Measurements from ENCODE around the gene NLRC5.
"Not testable (repeated sequence)": the region's sequence is repeated elsewhere in the genome, so short reads cannot be mapped to it uniquely, and the experiment has no call there.

The NLRC5 gene

GRCh38 chr16:56985288-56985961 lies 3.9 kb upstream of the NLRC5 start:
- no peak for DNase-seq

- DNase-seq: no peak
These were observed 3.4 kb upstream of the NLRC5 start for GRCh38 chr16:56985962-56986360.

- DNase-seq: no peak
These were observed 3.0 kb upstream of the NLRC5 start for GRCh38 chr16:56986361-56986760.

GRCh38 chr16:56986908-56987307 lies 2.4 kb upstream of the NLRC5 start:
- DNase-seq: not testable (repeated sequence)

- no peak for DNase-seq
These were observed 1.7 kb upstream of the NLRC5 start for GRCh38 chr16:56987692-56988091.

- no peak for DNase-seq
These were observed 1.0 kb upstream of the NLRC5 start for GRCh38 chr16:56988161-56988947.

GRCh38 chr16:56989988-56990387 lies 631 bp downstream of the NLRC5 start:
- DNase-seq: no peak

- DNase-seq: no peak
These were observed 1.3 kb downstream of the NLRC5 start for GRCh38 chr16:56990407-56991286.

GRCh38 chr16:56992431-56992830 lies 3.1 kb downstream of the NLRC5 start:
- DNase-seq: not testable (repeated sequence)

GRCh38 chr16:56993204-56993603 lies 3.8 kb downstream of the NLRC5 start:
- no peak for DNase-seq

- DNase-seq: no peak
These were observed 5.0 kb downstream of the NLRC5 start for GRCh38 chr16:56994311-56994710.

GRCh38 chr16:56995136-56995805 lies 5.9 kb downstream of the NLRC5 start:
- DNase-seq: no peak

GRCh38 chr16:56997264-56997663 lies 7.9 kb downstream of the NLRC5 start:
- no peak for DNase-seq

- DNase-seq: no peak
These were observed 8.6 kb downstream of the NLRC5 start for GRCh38 chr16:56997931-56998330.

GRCh38 chr16:56998352-56998751 lies 9.0 kb downstream of the NLRC5 start:
- no peak for DNase-seq

- DNase-seq: no peak
These were observed 9.5 kb downstream of the NLRC5 start for GRCh38 chr16:56998861-56999260.

- DNase-seq: no peak
These were observed 10.3 kb downstream of the NLRC5 start for GRCh38 chr16:56999409-57000270.

- DNase-seq: no peak
These were observed 11.1 kb downstream of the NLRC5 start for GRCh38 chr16:57000271-57001025.

GRCh38 chr16:57001026-57001679 lies 11.8 kb downstream of the NLRC5 start:
- no peak for DNase-seq

Measured in NCI-H1694 (cell line).